DMS153 treated with DMSO at 0.1 percent for 48 hours (cell line): ENCODE results near the gene IRF6.

Source experiments
- DNase-seq: peaks from one replicate; lab custom pipeline; 2025; ENCODE audit not compliant: unreplicated experiment; lab: John Stamatoyannopoulos, UW

Gene IRF6

GRCh38 chr1:209736490-209737117 is 69.3 kb downstream of the IRF6 start:
- DNase-seq = no peak
